T-helper 2 cell treated with Interferon-gamma antibody and Interleukin-4, amounts not matched to agents 100 ng/mL and 5 ng/mL, for 36 hours (primary cell): ENCODE results near the gene KCNA3. TPM values are rescaled to one million over a fixed set of nuclear protein-coding genes. Genes with fewer than 3 reads are reported as not detected.

Source experiments
- intact Hi-C: fragments of 100-400 bp; cut with micrococcal nuclease; formaldehyde crosslinking; loops from one replicate; pipeline ENCODE4 v1.15.1; 2023
- total RNA-seq: library from RNA; stranded (reverse); gene quantifications from 2 replicates; pipeline ENCODE4 v1.2.3, GENCODE V29; 2022

The KCNA3 gene
- 56.0 and 57.4 TPM in 2 replicates for total RNA-seq

DNA sequence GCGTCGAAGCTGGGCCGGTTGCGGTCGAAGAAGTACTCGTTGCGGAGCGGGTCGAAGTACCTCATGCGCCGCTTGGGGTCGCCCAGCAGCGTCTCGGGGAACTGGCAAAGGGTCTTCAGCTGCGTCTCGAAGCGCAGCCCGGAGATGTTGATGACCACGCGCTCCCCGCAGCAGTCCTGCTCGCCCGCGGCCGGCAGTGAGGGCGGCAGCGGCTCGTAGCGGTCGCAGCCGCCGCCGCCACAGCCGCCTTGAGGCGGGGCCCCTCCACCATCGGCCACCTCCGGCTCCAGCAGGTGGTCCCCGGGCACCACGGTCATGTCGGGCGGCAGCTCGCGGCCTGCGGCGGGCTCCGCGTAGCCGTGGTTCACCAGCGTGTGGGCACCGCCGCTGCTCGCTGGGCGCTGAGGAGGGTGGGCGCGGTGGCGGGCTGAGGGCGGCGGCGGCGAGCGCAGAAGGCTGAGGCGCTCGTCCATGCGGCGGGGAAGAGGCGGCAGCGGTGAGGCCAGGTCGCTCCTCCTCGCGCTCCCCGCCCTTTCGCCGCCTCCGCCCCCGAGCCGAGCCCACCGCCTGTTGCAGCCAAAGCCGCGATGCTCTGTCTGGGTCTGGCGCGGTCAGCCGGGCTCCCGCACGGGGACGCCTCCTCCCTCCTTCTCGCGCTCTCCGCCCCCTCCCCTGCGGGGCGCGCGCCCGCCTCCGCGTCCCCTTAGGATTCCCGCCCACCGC lies at the start of gene KCNA3:
TSS of gene KCNA3 (minus strand) at position 604 of the 723 bp plus-strand sequence. CDS start at position 473, 131 bp downstream.
- intact Hi-C loops: loop anchor here (1.0 to 10.0 kb wide), 6 partner anchors 52 to 943 kb away; partner anchors contain the start of genes CD53 and RAP1A

DNA sequence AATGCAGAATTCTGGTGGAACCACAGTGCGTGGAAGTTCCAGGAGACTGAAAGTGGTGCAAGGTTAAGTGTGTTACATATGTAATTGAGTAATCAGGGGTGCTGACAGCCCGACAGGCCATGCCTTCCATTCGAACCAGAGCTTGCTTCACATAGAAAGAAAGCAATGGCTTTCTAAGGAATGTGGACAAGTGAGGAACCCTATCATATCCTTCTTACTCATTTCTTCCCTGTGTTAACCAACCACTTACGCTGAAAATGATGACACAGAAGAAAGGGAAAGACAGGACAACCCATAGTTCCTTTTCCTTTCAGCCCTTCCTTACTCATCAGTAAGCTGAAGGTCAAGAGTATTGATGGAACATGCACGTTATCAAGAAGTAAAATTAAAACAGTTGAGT lies 48.1 kb upstream of the KCNA3 start:
- intact Hi-C loops: no loop called here

DNA sequence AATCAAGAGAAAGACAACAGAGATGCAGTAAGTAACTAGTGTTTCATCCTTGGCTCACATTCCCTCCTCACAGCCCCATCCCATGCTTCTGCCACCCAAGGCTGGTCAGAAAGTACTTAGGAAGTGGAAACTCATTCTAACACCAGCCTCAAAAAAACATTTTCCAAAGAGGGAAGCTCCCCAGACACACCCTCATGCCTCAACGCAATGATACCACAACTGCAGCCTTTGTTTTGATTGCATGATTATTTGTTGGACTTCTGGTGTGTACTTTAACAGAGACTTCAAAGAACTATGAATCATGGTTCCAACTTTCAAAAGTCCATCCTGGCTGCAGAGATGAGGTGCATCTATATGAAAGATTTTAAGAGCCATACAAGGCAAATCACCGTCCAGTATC lies 45.2 kb upstream of the KCNA3 start:
- intact Hi-C loops: no loop called here

DNA sequence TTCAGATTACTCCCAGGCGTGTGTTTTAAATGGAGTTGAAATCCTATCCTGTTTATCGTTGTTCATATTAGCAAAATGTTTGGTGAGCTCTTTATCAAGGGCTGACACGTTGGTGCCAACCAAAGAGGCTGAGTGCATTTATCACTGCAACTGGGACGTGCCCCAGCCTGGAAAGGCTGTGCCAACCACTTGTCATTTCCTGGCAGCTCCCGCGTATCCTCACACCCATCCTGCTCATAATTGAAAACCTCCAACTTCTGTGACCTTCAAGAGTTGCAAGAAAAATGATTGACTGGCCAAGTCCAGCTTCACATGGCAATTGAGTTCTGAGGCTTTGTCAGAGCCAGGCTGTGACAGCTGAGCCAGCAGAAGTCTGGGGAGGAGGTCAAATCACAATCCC lies 43.7 kb upstream of the KCNA3 start:
- intact Hi-C loops: no loop called here

DNA sequence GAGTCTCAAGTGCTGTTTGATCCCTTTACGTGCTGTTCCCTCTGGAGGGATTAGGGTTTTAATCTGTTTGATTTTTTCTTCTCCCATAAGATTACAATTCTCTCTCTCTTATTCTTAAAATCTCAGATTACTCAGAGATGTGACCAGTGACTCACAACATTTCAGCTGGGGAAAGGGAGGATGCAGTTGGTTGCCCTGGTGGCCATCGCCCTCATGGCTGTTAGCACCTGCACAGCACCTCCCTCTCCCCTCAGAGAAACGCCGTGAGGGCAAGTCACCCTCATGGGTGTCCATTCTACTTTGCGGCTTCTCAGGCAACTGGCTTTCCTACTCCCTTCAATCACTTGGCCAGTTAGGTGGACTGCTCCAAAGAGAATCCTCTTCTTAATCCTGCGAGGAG lies 42.4 kb upstream of the KCNA3 start:
- intact Hi-C loops: no loop called here

DNA sequence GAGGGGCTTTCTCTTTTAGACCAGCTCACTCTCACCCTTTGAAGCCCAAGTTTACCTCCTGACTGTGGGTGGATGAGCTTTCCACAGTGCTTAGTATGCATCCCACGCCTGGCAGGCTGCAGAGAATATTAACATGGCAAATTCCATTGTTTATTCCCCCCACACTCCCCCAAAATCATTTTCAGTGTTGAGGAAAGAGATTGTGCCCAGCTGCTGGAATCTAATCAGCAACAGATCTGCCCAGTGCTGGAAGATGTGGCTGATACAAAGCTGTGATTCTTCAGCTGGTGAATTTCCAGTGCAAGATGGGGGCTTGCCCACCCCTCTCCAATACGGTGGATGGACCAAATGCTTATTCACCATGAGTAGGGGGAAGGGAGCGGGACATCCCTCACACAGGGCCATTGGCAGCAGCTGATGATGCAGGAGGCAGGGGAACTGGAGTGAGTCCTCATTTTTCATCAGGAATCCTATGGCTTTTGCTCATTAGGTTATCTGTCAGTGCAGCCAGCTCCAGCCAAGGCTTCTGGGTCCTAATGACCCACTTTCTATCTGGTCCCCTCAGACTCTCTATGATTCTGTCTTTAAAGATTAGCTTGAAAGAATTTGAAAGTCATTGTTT lies 39.7 kb upstream of the KCNA3 start:
- intact Hi-C loops: no loop called here

DNA sequence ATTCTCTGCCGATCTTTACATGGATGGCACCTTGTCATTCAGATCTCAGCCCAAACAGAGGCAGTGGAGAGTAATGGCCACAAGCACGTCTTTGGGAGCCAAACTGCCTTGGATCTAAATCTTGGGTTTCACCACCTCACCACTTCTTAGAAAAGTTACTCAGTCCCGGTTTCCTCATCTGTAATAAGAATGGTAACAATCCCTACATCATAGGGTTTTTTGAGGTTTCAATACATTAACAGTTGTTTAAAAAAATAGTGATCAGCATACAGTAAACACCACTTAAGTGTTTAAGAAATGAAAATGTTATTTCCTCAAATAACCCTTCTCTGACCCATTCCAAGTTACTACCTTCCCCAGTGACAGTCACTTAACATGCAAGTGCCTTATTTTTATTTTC lies 38.5 kb upstream of the KCNA3 start:
- intact Hi-C loops: no loop called here

DNA sequence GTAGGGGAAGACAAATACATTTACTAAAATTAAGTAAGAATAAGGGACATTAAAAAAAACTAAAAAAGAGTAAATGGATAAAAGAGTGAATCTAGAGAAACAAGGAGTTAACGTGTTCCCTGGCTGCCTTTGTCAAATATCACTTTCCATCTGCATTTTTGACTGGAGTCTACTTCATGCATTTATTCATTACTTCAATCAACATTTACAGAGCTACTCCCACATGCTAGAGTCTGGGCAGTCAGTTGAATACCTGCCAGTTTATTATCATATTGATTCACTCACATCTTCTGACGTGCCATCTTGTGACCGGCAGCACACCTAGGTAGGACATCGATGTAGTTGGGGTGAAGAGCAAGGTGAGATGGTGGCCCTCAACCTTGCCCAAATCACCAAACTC lies 35.6 kb upstream of the KCNA3 start:
- intact Hi-C loops: no loop called here

DNA sequence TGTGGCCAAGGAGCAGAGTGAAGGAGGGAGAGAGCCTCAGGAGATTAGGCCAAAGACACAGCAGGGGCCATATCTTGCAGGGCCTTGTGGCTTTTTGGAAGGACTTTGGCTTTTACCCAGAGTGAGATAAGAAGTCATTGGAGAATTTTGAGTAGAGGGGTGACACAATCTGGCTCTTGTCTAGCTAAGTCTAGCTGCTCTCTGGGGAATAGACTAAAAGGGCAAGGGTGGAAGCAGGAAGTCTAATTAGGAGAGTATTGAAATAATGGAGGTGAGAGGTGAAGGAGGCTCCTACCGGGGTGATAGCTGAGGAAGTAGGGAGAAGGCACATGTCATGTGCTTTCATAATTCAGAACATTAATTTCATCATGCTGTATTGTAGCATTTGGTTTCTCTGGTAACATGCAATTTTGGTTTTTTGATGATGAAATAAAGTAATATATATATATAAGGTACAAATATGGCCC lies 34.3 kb upstream of the KCNA3 start:
- intact Hi-C loops: loop anchor here (5.0 kb wide), 1 partner anchor 38 kb away; no protein-coding TSS in a partner anchor

DNA sequence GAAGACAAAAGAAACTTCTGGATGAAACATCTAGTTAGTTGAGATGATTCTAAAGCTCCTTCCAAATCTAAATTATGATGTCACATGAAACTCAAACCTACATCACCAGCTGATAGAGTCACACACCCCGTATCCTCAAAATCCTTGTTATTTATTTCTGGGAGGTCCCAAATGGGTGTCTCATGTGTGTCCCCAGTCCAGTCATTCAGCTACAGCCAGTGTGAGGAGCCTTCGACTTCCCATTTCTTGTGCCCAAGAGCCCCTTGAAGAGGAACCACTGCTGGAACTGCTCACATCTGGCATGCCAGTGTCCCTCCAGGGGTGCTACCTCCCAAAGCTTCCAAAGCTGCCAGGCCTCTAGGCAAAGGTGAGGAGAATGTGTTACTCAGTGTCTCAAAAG lies 32.5 kb upstream of the KCNA3 start:
- intact Hi-C loops: loop anchor here (5.0 kb wide), 1 partner anchor 40 kb away; no protein-coding TSS in a partner anchor

DNA sequence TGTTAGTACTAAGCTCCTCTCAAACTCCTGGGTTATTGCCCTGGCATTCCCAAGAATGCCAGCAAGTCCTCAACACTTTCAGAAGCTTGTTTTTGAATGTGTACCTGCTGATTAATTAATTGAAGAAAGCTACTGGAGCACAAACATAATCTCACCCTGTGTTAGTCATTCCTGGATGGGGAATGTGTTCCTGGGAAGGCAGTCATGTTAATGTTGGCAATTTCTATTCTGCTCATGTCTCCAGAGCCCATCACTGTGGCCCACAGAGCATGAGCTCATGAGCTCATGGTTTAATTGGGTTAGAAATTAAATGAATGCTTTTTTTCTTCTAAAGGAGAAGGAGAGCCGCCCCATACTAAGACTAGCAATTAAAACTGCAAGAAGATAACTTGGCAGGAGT lies 31.9 kb upstream of the KCNA3 start:
- intact Hi-C loops: loop anchor here (5.0 kb wide), 1 partner anchor 41 kb away; no protein-coding TSS in a partner anchor

DNA sequence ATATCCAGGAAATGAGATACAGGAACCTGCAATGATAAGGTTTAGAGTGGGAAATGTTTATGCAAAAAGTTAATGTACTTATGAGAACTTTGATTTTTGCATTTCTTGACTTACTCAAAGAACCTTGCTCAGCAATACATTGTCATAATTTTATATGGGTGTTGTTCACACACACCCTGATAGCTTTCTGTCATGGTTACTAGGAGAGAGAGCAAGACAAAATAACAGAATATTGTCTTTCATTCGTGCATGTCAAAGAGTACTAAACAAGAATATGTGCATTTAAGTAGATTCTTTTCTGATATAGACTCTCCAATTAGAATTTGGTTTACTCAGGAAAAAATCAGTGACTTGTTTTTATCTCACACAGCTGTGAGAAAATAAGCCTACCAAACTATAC lies 27.5 kb upstream of the KCNA3 start:
- intact Hi-C loops: no loop called here

DNA sequence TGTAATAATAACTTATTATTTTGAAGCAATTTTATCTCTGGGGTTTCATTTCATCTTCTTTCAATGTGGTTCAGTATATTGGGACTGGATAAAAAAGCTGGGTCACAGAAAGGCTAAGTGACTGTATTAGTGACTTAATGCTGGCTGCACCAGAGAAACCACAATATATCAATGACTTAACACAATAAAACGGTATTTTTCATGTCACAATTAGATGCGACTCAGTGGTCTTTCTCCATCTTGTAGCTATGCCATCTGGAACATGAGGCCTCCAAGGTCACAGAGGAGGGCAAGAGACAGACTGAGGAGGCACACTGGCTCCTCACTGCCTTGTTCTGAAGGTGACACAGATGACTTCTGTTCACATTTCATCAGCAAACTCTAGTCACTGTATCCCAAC lies 26.0 kb upstream of the KCNA3 start:
- intact Hi-C loops: no loop called here

DNA sequence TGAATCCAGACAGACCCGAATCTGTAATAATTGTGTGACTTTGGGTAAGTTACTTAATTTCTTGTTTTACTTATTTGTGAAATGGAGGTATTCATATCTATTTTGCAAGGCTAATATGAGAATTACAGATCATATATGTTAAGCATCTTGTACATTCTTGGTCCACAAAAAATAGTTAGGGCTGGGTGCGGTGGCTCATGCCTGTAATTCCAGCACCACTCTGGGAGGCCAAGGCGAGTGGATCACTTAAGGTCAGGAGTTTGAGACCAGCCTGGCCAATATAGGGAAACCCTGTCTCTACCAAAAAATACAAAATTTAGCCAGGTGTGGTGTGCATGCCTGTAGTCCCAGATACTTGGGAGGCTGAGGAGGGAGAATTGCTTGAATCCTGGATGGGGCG lies 22.9 kb upstream of the KCNA3 start:
- intact Hi-C loops: no loop called here

DNA sequence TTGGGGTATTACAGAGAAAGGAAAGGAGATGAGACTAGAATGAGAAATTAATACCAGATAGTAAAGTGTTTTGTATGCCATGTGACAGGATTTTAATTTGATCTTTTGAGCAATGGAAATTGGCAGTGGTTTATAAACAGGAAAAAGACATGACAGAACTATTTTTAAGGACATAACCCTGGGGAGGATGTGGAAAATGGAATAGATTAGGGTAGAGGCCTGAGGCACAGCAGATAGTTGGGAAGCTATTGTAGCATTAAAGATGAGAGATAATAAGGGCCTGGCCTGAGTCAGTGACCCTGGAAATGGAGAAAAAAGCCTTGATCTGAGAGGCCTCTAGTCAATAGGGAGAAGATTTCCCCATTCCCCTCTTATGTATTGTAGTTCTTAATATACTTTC lies 22.1 kb upstream of the KCNA3 start:
- intact Hi-C loops: no loop called here

DNA sequence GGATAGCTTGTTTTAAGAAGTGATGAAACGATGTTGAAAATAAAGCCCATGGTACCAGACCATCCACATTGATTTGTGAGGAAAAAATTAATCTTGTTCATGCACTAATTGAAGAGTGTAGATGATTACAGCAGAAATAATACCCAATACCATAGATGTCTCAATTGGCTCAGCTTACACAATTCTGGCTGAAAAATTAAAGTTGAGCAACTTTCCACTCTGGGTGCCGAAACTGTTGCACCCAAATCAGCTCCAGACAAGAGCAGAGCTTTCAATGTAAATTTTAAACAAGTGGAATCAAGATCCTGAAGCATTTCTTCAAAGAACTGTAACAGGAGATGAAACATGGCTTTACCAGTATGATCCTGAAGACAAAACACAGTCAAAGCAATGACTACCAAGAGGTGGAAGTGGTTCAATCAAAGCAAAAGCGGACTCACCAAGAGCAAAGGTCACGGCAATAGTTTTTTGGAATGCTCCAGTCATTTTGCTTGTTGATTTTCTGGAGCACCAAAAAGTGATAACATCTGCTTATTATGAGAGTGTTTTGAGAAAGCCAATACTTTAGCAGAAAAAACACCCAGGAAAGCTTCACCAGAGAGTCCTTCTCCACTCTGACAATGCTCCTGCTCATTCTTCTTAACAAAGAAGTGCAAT lies 16.1 kb upstream of the KCNA3 start:
- intact Hi-C loops: no loop called here

DNA sequence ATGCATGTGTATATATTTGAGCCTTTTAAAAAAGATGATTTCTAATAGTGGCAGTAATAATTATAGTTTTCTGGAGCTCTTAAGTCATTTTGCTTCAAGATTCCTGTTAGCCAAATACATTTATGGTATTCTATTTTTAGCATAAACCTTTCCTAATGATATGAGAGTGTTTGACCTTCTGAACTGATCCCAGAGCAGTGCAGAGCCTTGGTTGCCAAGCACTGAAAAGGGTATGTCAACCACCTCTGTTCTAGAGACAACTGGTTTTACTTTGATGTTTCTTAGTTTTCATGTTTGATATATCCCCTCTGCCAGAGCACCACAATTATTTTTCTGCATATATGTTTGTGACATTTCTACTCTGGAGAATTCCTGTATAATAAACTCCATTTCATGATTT lies 15.1 kb upstream of the KCNA3 start:
- intact Hi-C loops: no loop called here

DNA sequence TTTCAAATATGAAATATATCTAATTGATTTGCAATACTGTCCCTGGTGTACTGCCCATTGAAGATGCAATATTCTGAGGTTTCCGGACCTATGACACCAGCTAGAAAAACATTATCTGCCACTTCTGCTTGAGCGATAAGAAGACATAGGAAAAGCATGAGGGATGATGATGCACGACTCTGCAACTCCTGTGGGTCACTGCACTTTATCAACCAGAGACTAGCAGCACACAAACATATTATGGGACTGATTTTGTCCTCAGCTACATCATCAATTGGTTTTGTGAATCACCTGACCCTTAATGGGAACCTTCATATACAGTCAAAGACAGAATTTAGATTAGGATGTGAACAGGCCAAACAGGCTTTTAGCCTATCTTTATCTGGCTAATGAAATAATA lies 13.8 kb upstream of the KCNA3 start:
- intact Hi-C loops: no loop called here

DNA sequence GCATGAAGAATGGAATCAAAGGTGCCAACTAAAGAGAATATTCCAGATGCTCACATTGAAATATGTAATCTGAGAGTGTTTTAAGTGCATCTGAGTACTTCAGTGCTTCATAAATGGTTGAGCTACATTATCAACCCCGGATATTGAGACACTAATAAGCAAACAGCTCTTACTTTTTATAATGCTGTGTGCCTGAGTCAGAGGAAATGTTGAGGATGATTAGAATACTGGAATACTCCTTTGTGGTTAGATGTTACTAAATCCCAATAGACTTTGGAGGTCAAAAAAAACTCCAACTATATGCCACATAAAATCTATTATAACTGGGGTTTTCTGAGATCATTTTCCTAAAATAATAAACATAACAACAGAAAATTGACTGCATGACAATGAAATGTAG lies 12.5 kb upstream of the KCNA3 start:
- intact Hi-C loops: no loop called here

DNA sequence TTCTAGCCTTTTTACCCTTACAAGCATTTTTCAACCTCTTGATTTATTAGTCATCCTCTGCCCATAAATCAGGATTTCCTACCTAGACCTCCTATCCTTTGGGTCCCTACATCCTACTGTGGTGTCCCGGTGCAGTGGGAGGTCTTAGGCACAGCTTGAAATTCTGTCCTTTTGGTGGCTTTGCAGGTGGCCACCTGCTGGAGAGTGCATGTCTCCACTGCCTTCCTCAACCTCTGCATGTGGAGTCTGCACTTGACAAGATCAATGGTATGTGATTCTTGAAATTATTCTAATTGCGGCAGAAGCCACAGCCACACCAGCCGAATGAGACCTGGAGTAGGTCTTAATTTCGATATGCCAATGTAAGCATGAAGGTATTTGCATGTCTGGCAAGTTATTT lies 11.4 kb upstream of the KCNA3 start:
- intact Hi-C loops: loop anchor here (1.0 kb wide), 1 partner anchor 56 kb away; no protein-coding TSS in a partner anchor

DNA sequence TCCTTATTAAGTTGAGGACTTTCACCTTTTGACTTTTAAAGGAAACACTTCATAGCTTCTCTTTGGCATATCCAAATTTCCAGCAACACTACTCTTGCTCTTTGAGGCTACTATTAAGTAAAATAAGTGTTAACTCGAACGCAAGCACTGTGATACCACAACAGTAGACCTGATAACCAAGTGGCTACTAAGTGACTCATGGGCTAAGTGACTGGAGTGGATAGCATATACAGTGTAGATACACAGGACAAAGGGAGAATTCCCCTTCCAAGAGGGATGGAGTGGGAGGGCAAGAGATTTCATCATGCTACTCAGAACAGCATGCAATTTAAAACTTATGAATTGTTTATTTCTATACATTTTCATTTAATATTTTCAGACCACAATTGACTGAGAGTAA lies 9.8 kb upstream of the KCNA3 start:
- intact Hi-C loops: no loop called here

DNA sequence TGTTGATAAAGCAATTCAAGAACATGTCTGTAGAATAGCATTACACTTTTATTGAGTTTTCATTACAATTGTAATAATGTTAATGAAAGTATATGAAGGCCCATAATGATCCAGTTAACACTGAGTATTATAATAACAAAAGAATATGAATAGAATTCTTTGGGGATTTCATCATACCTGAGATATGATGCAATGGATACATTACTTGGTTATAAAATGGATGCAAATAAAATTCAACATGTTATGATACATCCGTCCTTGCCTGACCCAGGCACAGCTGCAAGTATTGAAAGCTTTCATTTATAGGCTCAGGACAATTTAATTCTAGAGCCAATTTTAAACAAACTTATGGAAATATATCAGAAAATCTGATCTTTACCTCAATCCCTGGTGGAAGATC lies 8.2 kb upstream of the KCNA3 start:
- intact Hi-C loops: no loop called here
